ENCODE data around the gene RRP8. TPM values are rescaled to one million over a fixed set of nuclear protein-coding genes. Genes with fewer than 3 reads are reported as not detected.
A peak's percentile ranks its signal among the peaks of the same experiment; 100 is the strongest.

Gene RRP8
- total and polyA plus RNA-seq, 9 of the 15 experiments (the other 6 are each of a cell fraction or from before 2014, with no cell fraction given) = 5.7 to 47.3 (median 32.6) TPM

DNA sequence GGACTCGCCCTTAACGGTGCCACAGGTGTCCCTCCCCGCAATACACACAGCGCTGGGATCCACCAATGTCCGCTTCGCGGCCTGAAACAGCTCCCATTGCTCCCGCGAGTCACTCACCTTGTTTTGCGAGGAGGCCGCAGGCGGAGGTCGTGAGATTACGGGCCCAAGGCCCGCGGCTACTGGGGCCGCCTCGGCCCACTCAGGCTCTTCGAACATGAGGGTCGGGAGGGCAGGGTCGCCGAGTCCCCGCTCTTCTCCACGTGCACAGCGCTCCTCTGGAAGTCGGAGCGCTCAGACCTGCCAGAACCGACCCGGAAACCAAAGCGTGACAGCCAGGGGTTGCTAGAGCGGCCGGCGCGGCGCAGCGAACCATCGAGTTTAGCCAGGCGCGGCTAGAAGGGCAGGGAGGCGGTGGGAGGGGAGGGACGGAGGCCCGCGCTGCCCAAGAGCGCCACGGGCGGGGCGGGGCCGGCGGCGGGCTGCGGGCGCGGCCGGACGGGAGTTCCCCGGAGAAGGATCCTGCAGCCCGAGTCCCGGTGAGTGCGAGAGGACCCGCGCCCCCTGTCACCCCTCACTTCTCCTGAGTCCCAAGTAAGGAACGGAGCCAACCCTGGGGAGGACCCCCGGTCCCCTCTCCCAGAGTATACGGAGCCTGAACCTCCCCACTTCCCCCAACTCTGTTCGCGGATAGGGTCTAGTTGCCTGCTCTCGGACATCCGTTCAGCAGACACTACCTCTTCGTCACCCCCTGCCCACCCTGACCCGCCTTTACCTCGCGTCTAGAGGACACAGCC, at the start of gene RRP8, which contains the start of gene ILK (continued):
- TF ChIP-seq, protein P1, sequence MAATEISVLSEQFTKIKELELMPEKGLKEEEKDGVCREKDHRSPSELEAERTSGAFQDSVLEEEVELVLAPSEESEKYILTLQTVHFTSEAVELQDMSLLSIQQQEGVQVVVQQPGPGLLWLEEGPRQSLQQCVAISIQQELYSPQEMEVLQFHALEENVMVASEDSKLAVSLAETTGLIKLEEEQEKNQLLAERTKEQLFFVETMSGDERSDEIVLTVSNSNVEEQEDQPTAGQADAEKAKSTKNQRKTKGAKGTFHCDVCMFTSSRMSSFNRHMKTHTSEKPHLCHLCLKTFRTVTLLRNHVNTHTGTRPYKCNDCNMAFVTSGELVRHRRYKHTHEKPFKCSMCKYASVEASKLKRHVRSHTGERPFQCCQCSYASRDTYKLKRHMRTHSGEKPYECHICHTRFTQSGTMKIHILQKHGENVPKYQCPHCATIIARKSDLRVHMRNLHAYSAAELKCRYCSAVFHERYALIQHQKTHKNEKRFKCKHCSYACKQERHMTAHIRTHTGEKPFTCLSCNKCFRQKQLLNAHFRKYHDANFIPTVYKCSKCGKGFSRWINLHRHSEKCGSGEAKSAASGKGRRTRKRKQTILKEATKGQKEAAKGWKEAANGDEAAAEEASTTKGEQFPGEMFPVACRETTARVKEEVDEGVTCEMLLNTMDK (IDR thresholded peaks at IDR 0.05; ENCODE audit: borderline replicate concordance, insufficient read depth, low read depth, low read length, poor library complexity, severe bottlenecking) = peak; percentile 67
- TF ChIP-seq, protein P2, sequence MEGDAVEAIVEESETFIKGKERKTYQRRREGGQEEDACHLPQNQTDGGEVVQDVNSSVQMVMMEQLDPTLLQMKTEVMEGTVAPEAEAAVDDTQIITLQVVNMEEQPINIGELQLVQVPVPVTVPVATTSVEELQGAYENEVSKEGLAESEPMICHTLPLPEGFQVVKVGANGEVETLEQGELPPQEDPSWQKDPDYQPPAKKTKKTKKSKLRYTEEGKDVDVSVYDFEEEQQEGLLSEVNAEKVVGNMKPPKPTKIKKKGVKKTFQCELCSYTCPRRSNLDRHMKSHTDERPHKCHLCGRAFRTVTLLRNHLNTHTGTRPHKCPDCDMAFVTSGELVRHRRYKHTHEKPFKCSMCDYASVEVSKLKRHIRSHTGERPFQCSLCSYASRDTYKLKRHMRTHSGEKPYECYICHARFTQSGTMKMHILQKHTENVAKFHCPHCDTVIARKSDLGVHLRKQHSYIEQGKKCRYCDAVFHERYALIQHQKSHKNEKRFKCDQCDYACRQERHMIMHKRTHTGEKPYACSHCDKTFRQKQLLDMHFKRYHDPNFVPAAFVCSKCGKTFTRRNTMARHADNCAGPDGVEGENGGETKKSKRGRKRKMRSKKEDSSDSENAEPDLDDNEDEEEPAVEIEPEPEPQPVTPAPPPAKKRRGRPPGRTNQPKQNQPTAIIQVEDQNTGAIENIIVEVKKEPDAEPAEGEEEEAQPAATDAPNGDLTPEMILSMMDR (IDR thresholded peaks at IDR 0.05 in 2 of 3, conservative IDR thresholded peaks at IDR 0.05 in 1 of 3; ENCODE audit: insufficient read depth in 2 of 3, low read depth in 1 of 3, low read length in 3 of 3) = 0 out of 6 replicates have a peak, but pooled peaks of 1 of the 3 experiments have one; percentile 22
- TF ChIP-seq CBFB (CRISPR knock-in tag; IDR thresholded peaks at IDR 0.05) (0 out of 2 replicates have a peak, but pooled peaks have one; percentile 22), TEAD1 (CRISPR knock-in tag; IDR thresholded peaks at IDR 0.05) (peak in 1 of 2 experiments; percentile 75; a peak in 1 of 4 replicates), NFYB (IDR thresholded peaks at IDR 0.05; ENCODE audit: extremely low read depth, insufficient read length) (no peak), NEUROD1 (IDR thresholded peaks at IDR 0.05; ENCODE audit: borderline replicate concordance, low read depth, low read length, partially characterized antibody) (peak; percentile 86), ETV6 (IDR thresholded peaks at IDR 0.05; ENCODE audit: borderline replicate concordance in 1 of 2, low read depth in 2 of 2, low read length in 1 of 2) (no peak), ETV6 (CRISPR knock-in tag; IDR thresholded peaks at IDR 0.05; ENCODE audit: borderline replicate concordance) (peak; percentile 64; the same call in 1 of the 2 replicates), DNMT1 (IDR thresholded peaks at IDR 0.05) (no peak), RNF2 (IDR thresholded peaks at IDR 0.05) (peak; percentile 76), CTBP1 (IDR thresholded peaks at IDR 0.05; ENCODE audit: borderline replicate concordance) (peak; percentile 78)
- TF ChIP-seq, protein P3, sequence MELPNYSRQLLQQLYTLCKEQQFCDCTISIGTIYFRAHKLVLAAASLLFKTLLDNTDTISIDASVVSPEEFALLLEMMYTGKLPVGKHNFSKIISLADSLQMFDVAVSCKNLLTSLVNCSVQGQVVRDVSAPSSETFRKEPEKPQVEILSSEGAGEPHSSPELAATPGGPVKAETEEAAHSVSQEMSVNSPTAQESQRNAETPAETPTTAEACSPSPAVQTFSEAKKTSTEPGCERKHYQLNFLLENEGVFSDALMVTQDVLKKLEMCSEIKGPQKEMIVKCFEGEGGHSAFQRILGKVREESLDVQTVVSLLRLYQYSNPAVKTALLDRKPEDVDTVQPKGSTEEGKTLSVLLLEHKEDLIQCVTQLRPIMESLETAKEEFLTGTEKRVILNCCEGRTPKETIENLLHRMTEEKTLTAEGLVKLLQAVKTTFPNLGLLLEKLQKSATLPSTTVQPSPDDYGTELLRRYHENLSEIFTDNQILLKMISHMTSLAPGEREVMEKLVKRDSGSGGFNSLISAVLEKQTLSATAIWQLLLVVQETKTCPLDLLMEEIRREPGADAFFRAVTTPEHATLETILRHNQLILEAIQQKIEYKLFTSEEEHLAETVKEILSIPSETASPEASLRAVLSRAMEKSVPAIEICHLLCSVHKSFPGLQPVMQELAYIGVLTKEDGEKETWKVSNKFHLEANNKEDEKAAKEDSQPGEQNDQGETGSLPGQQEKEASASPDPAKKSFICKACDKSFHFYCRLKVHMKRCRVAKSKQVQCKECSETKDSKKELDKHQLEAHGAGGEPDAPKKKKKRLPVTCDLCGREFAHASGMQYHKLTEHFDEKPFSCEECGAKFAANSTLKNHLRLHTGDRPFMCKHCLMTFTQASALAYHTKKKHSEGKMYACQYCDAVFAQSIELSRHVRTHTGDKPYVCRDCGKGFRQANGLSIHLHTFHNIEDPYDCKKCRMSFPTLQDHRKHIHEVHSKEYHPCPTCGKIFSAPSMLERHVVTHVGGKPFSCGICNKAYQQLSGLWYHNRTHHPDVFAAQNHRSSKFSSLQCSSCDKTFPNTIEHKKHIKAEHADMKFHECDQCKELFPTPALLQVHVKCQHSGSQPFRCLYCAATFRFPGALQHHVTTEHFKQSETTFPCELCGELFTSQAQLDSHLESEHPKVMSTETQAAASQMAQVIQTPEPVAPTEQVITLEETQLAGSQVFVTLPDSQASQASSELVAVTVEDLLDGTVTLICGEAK (IDR thresholded peaks at IDR 0.05) = peak; percentile 53; the same call in 1 of the 2 replicates
- TF ChIP-seq, protein P3 (CRISPR knock-in tag; IDR thresholded peaks at IDR 0.05) = no peak

Data from K562 (cell line).